Nephron (organoid): Measurements from ENCODE around the gene TAS2R50.
"Not testable (repeated sequence)": the region's sequence is repeated elsewhere in the genome, so short reads cannot be mapped to it uniquely, and the experiment has no call there.

Experiments used
- H3K27ac Mint-ChIP-seq, 3 experiments: 2 replicates each; pipeline ENCODE4 v1.8.0; 2020; ENCODE audit warnings: mixed read lengths in 3 of 3, mild to moderate bottlenecking in 2 of 3, moderate library complexity in 1 of 3
- H3K27me3 Mint-ChIP-seq: 2 replicates; pipeline ENCODE4 v1.8.0; 2021; ENCODE audit warnings: low read depth, mild to moderate bottlenecking, moderate library complexity, mixed read lengths
- H3K36me3 Mint-ChIP-seq: 2 replicates; pipeline ENCODE4 v1.8.0; 2020; ENCODE audit warnings: low read depth, mixed read lengths
- H3K4me1 Mint-ChIP-seq: 2 replicates; pipeline ENCODE4 v1.8.0; 2020; ENCODE audit warnings: mixed read lengths
- H3K4me3 Mint-ChIP-seq, 3 experiments: 2 replicates each; pipeline ENCODE4 v1.8.0; 2020; ENCODE audit warnings: mild to moderate bottlenecking in 3 of 3, mixed read lengths in 3 of 3, moderate library complexity in 2 of 3
- H3K9me3 Mint-ChIP-seq: 2 replicates; pipeline ENCODE4 v1.8.0; 2020; ENCODE audit warnings: mixed read lengths
- CTCF ChIP-seq, 3 experiments: fragments of 200-600 bp; sonication (generic); IDR thresholded peaks; one replicate each; pipeline ENCODE4 v1.5.0; 2021; ENCODE audit warnings: antibody characterized with exemption in 3 of 3; ENCODE audit not compliant: unreplicated experiment in 3 of 3

TAS2R50 gene

GRCh38 chr12:10986812-10987211 lies at the start of gene TAS2R50:
Gene TAS2R50, minus strand, starts transcription at chr12:10986912. Its CDS starts 52 bp downstream, at chr12:10986860.
- peaks cover 31% of the 10 kb centered on the region for H3K36me3 Mint-ChIP-seq
- H3K9me3 Mint-ChIP-seq = peaks cover 10% of the 10 kb centered on the region
- no peak for TF ChIP-seq CTCF (IDR thresholded peaks at IDR 0.05; ENCODE audit: unreplicated experiment in 3 of 3)

GRCh38 chr12:11033959-11034358 lies 47.2 kb upstream of the TAS2R50 start:
- not testable (repeated sequence) for H3K9me3 Mint-ChIP-seq, H3K27me3 Mint-ChIP-seq

More at GRCh38 chr12:10986812-10987211, at the start of gene TAS2R50:
- no peak within 1 kb of the TSS for H3K4me3 Mint-ChIP-seq
- H3K27me3 Mint-ChIP-seq = no peaks in the 10 kb centered on the region
- no peaks in the 10 kb centered on the region for H3K4me1 Mint-ChIP-seq
- H3K27ac Mint-ChIP-seq = no peak within 1 kb of the TSS

GRCh38 chr12:11031307-11031706 lies 44.6 kb upstream of the TAS2R50 start, which contains the start of gene TAS2R31:
Gene TAS2R31, minus strand, starts transcription at chr12:11031407. Its CDS starts 72 bp downstream, at chr12:11031335.
- Mint-ChIP-seq H3K9me3 (peaks cover 3% of the 10 kb centered on the region), H3K27ac (no peak within 1 kb of the TSS), H3K27me3 (peaks cover 4% of the 10 kb centered on the region), H3K4me3 (no peak within 1 kb of the TSS), H3K36me3 (peaks cover 59% of the 10 kb centered on the region), H3K4me1 (no peaks in the 10 kb centered on the region)
- no peak for TF ChIP-seq CTCF (IDR thresholded peaks at IDR 0.05; ENCODE audit: unreplicated experiment in 3 of 3)

More at GRCh38 chr12:11033959-11034358, 47.2 kb upstream of the TAS2R50 start:
- H3K36me3 Mint-ChIP-seq = peaks cover 55% of the 10 kb centered on the region
- H3K4me1 Mint-ChIP-seq, H3K4me3 Mint-ChIP-seq, H3K27ac Mint-ChIP-seq: not testable (repeated sequence)

GRCh38 chr12:11026118-11026517 lies 39.4 kb upstream of the TAS2R50 start:
- no peaks in the 10 kb centered on the region for H3K4me1 Mint-ChIP-seq

GRCh38 chr12:11023387-11023786 lies 36.7 kb upstream of the TAS2R50 start:
- Mint-ChIP-seq H3K4me1 (no peaks in the 10 kb centered on the region), H3K4me3 (no peak overlapping the region), H3K27me3 (no peaks in the 10 kb centered on the region), H3K9me3 (peaks cover 13% of the 10 kb centered on the region), H3K36me3 (peaks cover 53% of the 10 kb centered on the region), H3K27ac (no peak overlapping the region)
- no peak for TF ChIP-seq CTCF (IDR thresholded peaks at IDR 0.05; ENCODE audit: unreplicated experiment in 3 of 3)

More at GRCh38 chr12:11026118-11026517, 39.4 kb upstream of the TAS2R50 start:
- H3K9me3 Mint-ChIP-seq = peaks cover 13% of the 10 kb centered on the region
- no peak for TF ChIP-seq CTCF (IDR thresholded peaks at IDR 0.05; ENCODE audit: unreplicated experiment in 3 of 3)
- no peak overlapping the region for H3K4me3 Mint-ChIP-seq
- H3K27me3 Mint-ChIP-seq = no peaks in the 10 kb centered on the region
- no peak overlapping the region for H3K27ac Mint-ChIP-seq
- peaks cover 69% of the 10 kb centered on the region for H3K36me3 Mint-ChIP-seq

- no peaks in the 10 kb centered on the region for H3K27me3 Mint-ChIP-seq
- H3K9me3 Mint-ChIP-seq = peaks cover 13% of the 10 kb centered on the region
- no peak within 1 kb of the TSS for H3K4me3 Mint-ChIP-seq
- no peak within 1 kb of the TSS for H3K27ac Mint-ChIP-seq
- peaks cover 48% of the 10 kb centered on the region for H3K36me3 Mint-ChIP-seq
- no peak for TF ChIP-seq CTCF (IDR thresholded peaks at IDR 0.05; ENCODE audit: unreplicated experiment in 3 of 3)
- no peaks in the 10 kb centered on the region for H3K4me1 Mint-ChIP-seq
These were observed 35.8 kb upstream of the TAS2R50 start, which contains the start of gene TAS2R19 for GRCh38 chr12:11022520-11022919. Gene TAS2R19, minus strand, starts transcription at chr12:11022620. Its CDS starts 49 bp downstream, at chr12:11022571.
